Right lobe of liver (tissue), 4 donors: ENCODE measurements around the gene PLCB4.

Experiments used
- POLR2A ChIP-seq: fragments of 450-650 bp; IDR thresholded peaks from one replicate; pipeline ENCODE4 v1.6.1; 2017; ENCODE audit warnings: antibody characterized with exemption, mild to moderate bottlenecking
- TF ChIP-seq, protein P1 (sequence below), 4 donors: fragments of 200-600 bp in 3 of 4; fragments of 450-650 bp in 1 of 4; IDR thresholded peaks; one replicate each; pipeline versions ENCODE4 v1.5.1 to v1.8.0; 2016 to 2022; ENCODE audit warnings: antibody characterized with exemption in 4 of 4, mild to moderate bottlenecking in 2 of 4
- donor health status: DM: no; HTN: no; CAD: no.
- donor health status: DM: no; HTN: no; CAD: no.
- donor health status: DM: no; HTN: yes; CAD: no.

DNA sequence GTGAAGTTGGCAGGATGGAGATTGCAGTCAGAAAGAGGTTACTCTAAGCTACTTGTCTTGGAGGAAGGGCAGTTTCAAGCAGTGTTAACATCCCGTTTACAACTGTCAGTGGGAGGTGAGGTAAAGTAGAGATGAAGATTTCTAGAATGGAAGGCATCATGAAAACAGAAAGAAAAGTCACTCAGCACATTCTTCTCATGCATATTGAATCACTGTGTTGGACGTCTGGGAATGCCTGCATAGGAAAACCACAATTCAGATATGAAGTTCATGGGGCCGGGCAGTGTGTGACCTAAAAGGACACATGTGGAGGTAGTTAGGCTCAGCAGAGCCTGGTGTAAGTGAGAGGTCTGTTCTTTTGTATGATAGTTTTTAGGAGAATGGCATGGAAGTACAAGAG is 372.0 kb downstream of the PLCB4 start:
- TF ChIP-seq POLR2A, result no peak
- TF ChIP-seq, protein P1, sequence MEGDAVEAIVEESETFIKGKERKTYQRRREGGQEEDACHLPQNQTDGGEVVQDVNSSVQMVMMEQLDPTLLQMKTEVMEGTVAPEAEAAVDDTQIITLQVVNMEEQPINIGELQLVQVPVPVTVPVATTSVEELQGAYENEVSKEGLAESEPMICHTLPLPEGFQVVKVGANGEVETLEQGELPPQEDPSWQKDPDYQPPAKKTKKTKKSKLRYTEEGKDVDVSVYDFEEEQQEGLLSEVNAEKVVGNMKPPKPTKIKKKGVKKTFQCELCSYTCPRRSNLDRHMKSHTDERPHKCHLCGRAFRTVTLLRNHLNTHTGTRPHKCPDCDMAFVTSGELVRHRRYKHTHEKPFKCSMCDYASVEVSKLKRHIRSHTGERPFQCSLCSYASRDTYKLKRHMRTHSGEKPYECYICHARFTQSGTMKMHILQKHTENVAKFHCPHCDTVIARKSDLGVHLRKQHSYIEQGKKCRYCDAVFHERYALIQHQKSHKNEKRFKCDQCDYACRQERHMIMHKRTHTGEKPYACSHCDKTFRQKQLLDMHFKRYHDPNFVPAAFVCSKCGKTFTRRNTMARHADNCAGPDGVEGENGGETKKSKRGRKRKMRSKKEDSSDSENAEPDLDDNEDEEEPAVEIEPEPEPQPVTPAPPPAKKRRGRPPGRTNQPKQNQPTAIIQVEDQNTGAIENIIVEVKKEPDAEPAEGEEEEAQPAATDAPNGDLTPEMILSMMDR (IDR thresholded peaks at IDR 0.05), result no peak
